Measurements from ENCODE around the gene SPATA9. TPM values are rescaled to one million over a fixed set of nuclear protein-coding genes. Genes with fewer than 3 reads are reported as not detected.

Gene SPATA9
- total RNA-seq, 2 donors from 2014 or later: 0.70 to 2.0 TPM

- H3K9me3 ChIP-seq (ENCODE audit: control insufficient read depth, low read length): no peaks in the 10 kb centered on the region
- Mint-ChIP-seq H3K36me3 (ENCODE audit: low read depth) (peaks cover 3% of the 10 kb centered on the region), H3K4me3 (peak overlapping the region; percentile 6), H3K27ac (peak overlapping the region; percentile 94), H3K27me3 (ENCODE audit: insufficient read depth) (no peaks in the 10 kb centered on the region), H3K4me1 (peaks cover 39% of the 10 kb centered on the region), H3K9me3 (no peaks in the 10 kb centered on the region)
- 35 to 69% methylated on average over 3 to 4 of the region's 4 CpGs for WGBS, 2 experiments (ENCODE audit: insufficient coverage in 1 of 2, insufficient read length in 1 of 2)
- no peaks in the 10 kb centered on the region for H3K36me3 ChIP-seq (ENCODE audit: control insufficient read depth, insufficient read depth, low read length)
- peak overlapping the region; percentile 38 for H3K4me3 ChIP-seq (ENCODE audit: low read length)
- peak overlapping the region; percentile 61 for H3K9ac ChIP-seq (ENCODE audit: extremely low read depth, low read length, poor library complexity, severe bottlenecking)
- H3K27me3 ChIP-seq (ENCODE audit: control insufficient read depth, insufficient read depth, low read length, poor library complexity, severe bottlenecking): no peaks in the 10 kb centered on the region
- H3K4me1 ChIP-seq (ENCODE audit: control insufficient read depth, insufficient read depth, low read length): peaks cover 33% of the 10 kb centered on the region
- TF ChIP-seq, protein P1, sequence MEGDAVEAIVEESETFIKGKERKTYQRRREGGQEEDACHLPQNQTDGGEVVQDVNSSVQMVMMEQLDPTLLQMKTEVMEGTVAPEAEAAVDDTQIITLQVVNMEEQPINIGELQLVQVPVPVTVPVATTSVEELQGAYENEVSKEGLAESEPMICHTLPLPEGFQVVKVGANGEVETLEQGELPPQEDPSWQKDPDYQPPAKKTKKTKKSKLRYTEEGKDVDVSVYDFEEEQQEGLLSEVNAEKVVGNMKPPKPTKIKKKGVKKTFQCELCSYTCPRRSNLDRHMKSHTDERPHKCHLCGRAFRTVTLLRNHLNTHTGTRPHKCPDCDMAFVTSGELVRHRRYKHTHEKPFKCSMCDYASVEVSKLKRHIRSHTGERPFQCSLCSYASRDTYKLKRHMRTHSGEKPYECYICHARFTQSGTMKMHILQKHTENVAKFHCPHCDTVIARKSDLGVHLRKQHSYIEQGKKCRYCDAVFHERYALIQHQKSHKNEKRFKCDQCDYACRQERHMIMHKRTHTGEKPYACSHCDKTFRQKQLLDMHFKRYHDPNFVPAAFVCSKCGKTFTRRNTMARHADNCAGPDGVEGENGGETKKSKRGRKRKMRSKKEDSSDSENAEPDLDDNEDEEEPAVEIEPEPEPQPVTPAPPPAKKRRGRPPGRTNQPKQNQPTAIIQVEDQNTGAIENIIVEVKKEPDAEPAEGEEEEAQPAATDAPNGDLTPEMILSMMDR (conservative IDR thresholded peaks at IDR 0.05): no peak
- peak; percentile 85 for DNase-seq
- peak overlapping the region; percentile 18 for H3K27ac ChIP-seq (ENCODE audit: low read depth, low read length)
These were observed 13.3 kb downstream of the SPATA9 start for GRCh38 chr5:95669540-95669939.

GRCh38 chr5:95668728-95669127 is 14.1 kb downstream of the SPATA9 start:
- H3K27ac ChIP-seq (ENCODE audit: low read depth, low read length): no peak overlapping the region
- peaks cover 33% of the 10 kb centered on the region for H3K4me1 ChIP-seq (ENCODE audit: control insufficient read depth, insufficient read depth, low read length)
- no peaks in the 10 kb centered on the region for H3K36me3 ChIP-seq (ENCODE audit: control insufficient read depth, insufficient read depth, low read length)

DNA sequence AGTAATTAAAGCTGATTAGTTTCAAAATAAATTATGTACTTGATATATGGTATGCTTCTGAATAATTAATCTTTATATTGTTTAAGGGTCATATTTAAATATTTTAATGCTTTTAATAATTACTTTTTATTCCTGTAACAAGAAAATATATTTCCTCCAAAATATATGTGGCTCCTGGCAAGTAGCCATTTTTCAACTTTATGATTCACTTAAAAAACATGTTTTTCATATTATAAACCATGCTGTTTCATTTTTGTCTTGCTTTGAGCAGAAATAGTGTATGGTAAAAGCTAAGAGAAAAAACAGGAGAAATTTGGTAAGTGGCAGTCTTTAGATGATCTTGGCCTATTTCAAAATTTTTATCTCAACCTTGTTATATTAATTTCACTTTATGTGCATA is 14.6 kb downstream of the SPATA9 start:
- Mint-ChIP-seq H3K27ac (peak overlapping the region; percentile 94), H3K4me3 (no peak overlapping the region), H3K27me3 (ENCODE audit: insufficient read depth) (no peaks in the 10 kb centered on the region), H3K4me1 (peaks cover 44% of the 10 kb centered on the region), H3K36me3 (ENCODE audit: low read depth) (no peaks in the 10 kb centered on the region), H3K9me3 (no peaks in the 10 kb centered on the region)
- TF ChIP-seq, protein P1 (conservative IDR thresholded peaks at IDR 0.05): no peak
- Histone ChIP-seq H3K4me3 (ENCODE audit: low read length) (no peak overlapping the region), H3K9me3 (ENCODE audit: control insufficient read depth, low read length) (no peaks in the 10 kb centered on the region), H3K27me3 (ENCODE audit: control insufficient read depth, insufficient read depth, low read length, poor library complexity, severe bottlenecking) (no peaks in the 10 kb centered on the region), H3K27ac (ENCODE audit: low read depth, low read length) (no peak overlapping the region), H3K36me3 (ENCODE audit: control insufficient read depth, insufficient read depth, low read length) (no peaks in the 10 kb centered on the region), H3K9ac (ENCODE audit: extremely low read depth, low read length, poor library complexity, severe bottlenecking) (no peak overlapping the region), H3K4me1 (ENCODE audit: control insufficient read depth, insufficient read depth, low read length) (peaks cover 32% of the 10 kb centered on the region)
- DNase-seq: no peak

More at GRCh38 chr5:95668728-95669127, 14.1 kb downstream of the SPATA9 start:
- Mint-ChIP-seq H3K9me3 (no peaks in the 10 kb centered on the region), H3K27me3 (ENCODE audit: insufficient read depth) (no peaks in the 10 kb centered on the region), H3K4me3 (no peak overlapping the region), H3K27ac (peak overlapping the region; percentile 94), H3K4me1 (peaks cover 45% of the 10 kb centered on the region), H3K36me3 (ENCODE audit: low read depth) (no peaks in the 10 kb centered on the region)
- DNase-seq: no peak
- H3K27me3 ChIP-seq (ENCODE audit: control insufficient read depth, insufficient read depth, low read length, poor library complexity, severe bottlenecking): no peaks in the 10 kb centered on the region
- TF ChIP-seq, protein P1 (conservative IDR thresholded peaks at IDR 0.05): no peak
- WGBS, 2 experiments (ENCODE audit: insufficient coverage in 1 of 2, insufficient read length in 1 of 2): 89% methylated on average over 1 of the region's 1 CpG; no CpG with 5 or more reads in 1 of the 2 experiments
- no peaks in the 10 kb centered on the region for H3K9me3 ChIP-seq (ENCODE audit: control insufficient read depth, low read length)
- H3K4me3 ChIP-seq (ENCODE audit: low read length): peak overlapping the region; percentile 10
- H3K9ac ChIP-seq (ENCODE audit: extremely low read depth, low read length, poor library complexity, severe bottlenecking): peak overlapping the region; percentile 61

Measured in endodermal cell (in vitro differentiated cells).